ENCODE measurements around the gene ZBP1.

Gene ZBP1, protein sequence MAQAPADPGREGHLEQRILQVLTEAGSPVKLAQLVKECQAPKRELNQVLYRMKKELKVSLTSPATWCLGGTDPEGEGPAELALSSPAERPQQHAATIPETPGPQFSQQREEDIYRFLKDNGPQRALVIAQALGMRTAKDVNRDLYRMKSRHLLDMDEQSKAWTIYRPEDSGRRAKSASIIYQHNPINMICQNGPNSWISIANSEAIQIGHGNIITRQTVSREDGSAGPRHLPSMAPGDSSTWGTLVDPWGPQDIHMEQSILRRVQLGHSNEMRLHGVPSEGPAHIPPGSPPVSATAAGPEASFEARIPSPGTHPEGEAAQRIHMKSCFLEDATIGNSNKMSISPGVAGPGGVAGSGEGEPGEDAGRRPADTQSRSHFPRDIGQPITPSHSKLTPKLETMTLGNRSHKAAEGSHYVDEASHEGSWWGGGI

DNA sequence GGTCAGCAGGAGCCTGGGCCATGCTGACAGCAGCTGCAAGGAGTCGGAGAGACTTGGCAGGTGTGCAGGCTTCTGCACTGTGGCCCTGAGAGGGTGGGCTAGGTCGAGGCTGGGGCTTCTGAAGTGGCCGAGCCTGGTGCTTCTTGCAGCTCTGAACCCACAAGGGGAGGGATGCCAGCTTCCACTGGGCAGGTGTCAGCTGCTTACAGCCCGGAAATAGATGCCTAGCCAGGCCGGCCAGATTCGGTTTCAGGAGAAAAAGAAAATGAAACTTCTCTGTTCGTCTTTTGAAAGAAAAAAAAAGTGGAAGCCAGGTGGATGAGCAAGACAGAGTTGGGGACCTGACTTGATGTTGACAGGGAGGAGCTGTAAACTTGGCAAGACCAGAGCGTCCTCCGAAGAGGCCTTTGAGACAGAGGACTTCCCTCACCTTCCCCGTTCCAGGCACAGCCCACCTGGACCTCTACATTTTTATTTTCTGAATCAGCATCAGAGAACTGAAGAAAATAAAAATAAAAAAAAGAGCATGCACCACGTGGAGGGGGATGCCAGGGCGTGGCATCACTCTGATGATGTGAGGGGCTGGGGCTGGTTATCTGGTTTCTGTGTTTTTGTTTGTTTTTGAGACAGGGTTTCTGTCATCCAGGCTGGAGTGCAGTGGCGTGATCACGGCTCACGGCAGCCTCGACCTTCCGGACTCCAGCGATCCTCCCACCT, at the start of gene ZBP1:
Gene ZBP1 (minus strand): TSS at position 153 of the 717 bp plus-strand sequence. CDS start 131 bp downstream, at position 22.
- TF ChIP-seq YY1 (IDR thresholded peaks at IDR 0.05; ENCODE audit: low read depth) (no peak), EP300 (IDR thresholded peaks at IDR 0.05; ENCODE audit: borderline replicate concordance) (no peak), USF1 (IDR thresholded peaks at IDR 0.05) (no peak), NFIC (IDR thresholded peaks at IDR 0.05) (no peak), ZBTB7A (IDR thresholded peaks at IDR 0.05; ENCODE audit: low read depth) (no peak), CEBPB (IDR thresholded peaks at IDR 0.05) (no peak), TAF1 (IDR thresholded peaks at IDR 0.05; ENCODE audit: low read depth) (no peak), TEAD4 (IDR thresholded peaks at IDR 0.05) (no peak), CREB1 (IDR thresholded peaks at IDR 0.05; ENCODE audit: low read depth) (no peak), TCF12 (IDR thresholded peaks at IDR 0.05; ENCODE audit: low read depth) (no peak), FOXM1 (IDR thresholded peaks at IDR 0.05; ENCODE audit: borderline replicate concordance, low read depth) (no peak), REST (IDR thresholded peaks at IDR 0.05; ENCODE audit: low read depth) (no peak), RAD21 (IDR thresholded peaks at IDR 0.05; ENCODE audit: low read depth) (no peak), EGR1 (IDR thresholded peaks at IDR 0.05) (no peak)
- TF ChIP-seq, protein P1, sequence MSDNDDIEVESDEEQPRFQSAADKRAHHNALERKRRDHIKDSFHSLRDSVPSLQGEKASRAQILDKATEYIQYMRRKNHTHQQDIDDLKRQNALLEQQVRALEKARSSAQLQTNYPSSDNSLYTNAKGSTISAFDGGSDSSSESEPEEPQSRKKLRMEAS (IDR thresholded peaks at IDR 0.05) = no peak

DNA sequence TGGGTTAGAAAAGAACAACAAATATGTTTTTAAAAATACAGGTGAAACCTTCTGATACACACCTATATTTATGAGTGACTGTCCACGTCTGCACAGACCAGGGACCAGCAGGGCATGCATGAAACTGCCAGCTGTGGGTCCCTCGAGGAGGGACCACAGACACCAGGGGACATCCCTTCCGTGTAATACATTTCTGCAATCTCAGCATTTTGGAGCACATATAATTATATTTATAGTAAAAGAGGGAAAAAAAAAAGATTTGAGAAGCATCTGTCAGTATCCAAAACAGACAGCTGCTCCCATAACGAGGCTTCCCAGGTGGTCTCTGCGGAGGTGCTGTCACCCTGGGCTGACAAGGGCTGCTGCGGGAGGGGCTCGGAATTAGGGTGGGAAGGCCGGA, 49.4 kb upstream of the ZBP1 start:
- no peak for TF ChIP-seq USF1 (IDR thresholded peaks at IDR 0.05)
- TF ChIP-seq REST (IDR thresholded peaks at IDR 0.05; ENCODE audit: low read depth) = no peak
- TF ChIP-seq TCF12 (IDR thresholded peaks at IDR 0.05; ENCODE audit: low read depth) = no peak
- TF ChIP-seq, protein P1 (IDR thresholded peaks at IDR 0.05) = no peak
- no peak for TF ChIP-seq ZBTB7A (IDR thresholded peaks at IDR 0.05; ENCODE audit: low read depth)

DNA sequence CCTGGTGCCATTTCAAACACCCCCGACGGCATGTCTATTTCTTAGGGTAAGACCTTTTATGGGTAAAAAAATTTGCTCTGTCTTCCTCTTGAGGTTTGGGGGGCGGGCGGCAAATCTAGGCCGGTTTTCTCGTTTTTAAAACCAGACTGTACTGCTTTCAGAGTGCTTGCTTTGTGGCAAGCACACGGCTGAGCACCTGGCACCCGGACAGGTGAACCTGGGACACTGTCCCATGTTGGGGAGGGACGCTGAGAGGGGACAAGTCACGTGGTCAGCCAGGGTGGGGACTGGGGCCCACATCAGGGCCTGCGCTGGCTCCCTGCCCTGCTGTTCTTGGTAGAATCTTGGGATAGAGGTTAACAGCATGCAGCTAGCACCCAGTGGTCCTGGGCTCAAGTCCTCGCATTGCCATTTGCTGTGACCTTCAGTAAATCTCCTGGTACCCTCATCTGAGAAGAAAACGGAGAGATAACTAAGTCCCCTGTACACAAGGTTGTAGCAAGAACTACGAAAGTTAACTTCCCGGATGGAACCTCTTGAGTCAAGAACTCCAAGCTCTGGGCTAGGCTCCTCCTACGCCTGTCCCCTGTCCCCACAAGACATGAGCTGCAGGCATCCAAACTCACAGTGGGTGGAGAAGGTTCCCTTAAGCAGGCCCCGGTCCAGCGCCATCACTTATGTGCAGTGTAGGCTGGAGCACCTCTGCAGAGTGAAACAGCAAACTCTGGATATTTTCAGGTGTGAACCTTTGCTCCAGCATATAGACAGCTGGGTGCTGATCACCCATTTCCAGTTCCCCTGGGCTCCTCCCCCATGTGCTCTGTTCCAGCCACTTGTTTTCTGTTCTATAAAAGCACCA, 47.9 kb upstream of the ZBP1 start:
- TF ChIP-seq CEBPB (IDR thresholded peaks at IDR 0.05) = no peak
- TF ChIP-seq FOXM1 (IDR thresholded peaks at IDR 0.05; ENCODE audit: borderline replicate concordance, low read depth) = no peak
- TF ChIP-seq RAD21 (IDR thresholded peaks at IDR 0.05; ENCODE audit: low read depth) = no peak
- TF ChIP-seq, protein P1 (IDR thresholded peaks at IDR 0.05) = no peak
- no peak for TF ChIP-seq YY1 (IDR thresholded peaks at IDR 0.05; ENCODE audit: low read depth)
- TF ChIP-seq CREB1 (IDR thresholded peaks at IDR 0.05; ENCODE audit: low read depth) = no peak
- no peak for TF ChIP-seq REST (IDR thresholded peaks at IDR 0.05; ENCODE audit: low read depth)
- TF ChIP-seq ZBTB7A (IDR thresholded peaks at IDR 0.05; ENCODE audit: low read depth) = no peak
- no peak for TF ChIP-seq USF1 (IDR thresholded peaks at IDR 0.05)
- no peak for TF ChIP-seq EGR1 (IDR thresholded peaks at IDR 0.05)
- no peak for TF ChIP-seq NFIC (IDR thresholded peaks at IDR 0.05)
- no peak for TF ChIP-seq TAF1 (IDR thresholded peaks at IDR 0.05; ENCODE audit: low read depth)
- no peak for TF ChIP-seq EP300 (IDR thresholded peaks at IDR 0.05; ENCODE audit: borderline replicate concordance)
- TF ChIP-seq TEAD4 (IDR thresholded peaks at IDR 0.05) = no peak
- TF ChIP-seq TCF12 (IDR thresholded peaks at IDR 0.05; ENCODE audit: low read depth) = no peak
